HL-60/S4 treated with phorbol 12-myristate 13-acetate at 8.2 ng/mL for 4 days and 3 days (cell line): ENCODE measurements around the gene UQCC5.

Experiments
- in situ Hi-C: fragments of 300-500 bp; cut with MboI; formaldehyde crosslinking; loops from 2 replicates; pipeline ENCODE4 v1.15.0; 2022; ENCODE audit warnings: low sequenced_read_pairs

Gene UQCC5

DNA sequence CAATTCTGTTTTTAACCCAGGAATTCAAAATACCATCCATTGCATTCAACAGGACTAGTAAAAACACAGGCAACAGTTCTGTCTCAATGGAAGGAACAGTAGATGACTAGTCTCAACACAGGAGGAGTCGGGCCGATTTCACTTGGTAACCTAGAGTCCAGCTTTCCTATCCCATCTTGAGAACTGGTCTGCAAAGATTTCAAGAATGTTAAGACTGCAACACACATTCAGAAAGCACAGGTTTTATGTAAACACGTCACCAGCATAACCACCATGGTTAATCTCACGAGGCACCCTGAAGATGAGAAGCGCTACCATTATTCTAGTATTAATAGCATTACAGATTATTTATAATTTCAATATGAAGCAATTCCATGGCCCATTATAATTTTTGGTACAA, 22.0 kb downstream of the UQCC5 start:
- in situ Hi-C loops: no loop called here

DNA sequence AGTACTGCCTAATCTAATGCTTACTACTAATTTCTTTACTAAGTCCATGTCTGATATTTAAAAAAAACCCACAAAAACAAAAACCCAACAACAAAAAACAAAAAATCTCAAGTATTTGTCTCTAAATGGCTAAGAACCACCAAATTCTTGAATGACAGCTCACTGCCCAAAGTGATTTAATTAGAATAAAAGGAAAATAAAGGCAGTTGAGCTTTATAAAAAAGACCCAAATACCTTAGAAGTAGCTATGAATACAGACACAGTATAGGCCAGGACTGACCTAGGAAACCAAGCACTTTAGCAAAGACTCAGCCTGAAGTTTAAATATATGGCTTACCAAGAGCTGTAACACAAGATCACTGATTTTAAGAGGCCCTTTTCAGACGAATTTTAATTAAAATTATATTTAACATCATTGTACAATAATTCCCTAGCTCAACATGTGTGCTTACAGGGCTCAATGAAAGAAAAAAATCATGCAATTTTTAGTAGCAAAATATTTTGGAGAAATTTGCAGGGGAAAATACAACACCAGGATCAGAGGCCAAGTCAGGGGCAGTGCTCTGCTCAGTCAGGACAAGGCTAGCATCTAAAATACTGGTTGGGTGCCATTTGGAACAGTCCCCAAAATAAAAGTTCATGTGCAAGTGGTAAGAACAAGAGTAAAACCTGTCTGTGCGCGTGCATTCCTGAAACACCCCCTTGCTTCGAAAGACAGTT, 24.8 kb downstream of the UQCC5 start:
- in situ Hi-C loops: no loop called here

DNA sequence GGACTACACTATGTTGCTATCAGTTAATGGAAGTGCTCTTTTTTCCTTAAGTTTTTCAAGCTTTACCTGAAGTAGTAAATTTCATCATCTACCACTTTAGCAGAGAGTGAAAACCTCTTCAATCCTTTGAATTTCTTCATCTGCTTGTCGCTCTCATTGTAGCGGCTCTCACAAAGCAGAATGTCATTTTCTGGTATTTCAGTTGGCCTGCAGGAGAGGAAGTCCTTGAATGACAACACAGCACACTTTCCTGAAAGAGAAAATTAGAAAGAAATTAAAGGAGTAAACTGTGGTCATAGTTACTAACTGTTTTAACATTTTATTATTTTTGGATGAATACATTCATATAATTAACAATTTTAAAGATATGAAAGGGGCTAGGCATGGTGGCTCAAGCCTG, 27.6 kb downstream of the UQCC5 start:
- in situ Hi-C loops: no loop called here

DNA sequence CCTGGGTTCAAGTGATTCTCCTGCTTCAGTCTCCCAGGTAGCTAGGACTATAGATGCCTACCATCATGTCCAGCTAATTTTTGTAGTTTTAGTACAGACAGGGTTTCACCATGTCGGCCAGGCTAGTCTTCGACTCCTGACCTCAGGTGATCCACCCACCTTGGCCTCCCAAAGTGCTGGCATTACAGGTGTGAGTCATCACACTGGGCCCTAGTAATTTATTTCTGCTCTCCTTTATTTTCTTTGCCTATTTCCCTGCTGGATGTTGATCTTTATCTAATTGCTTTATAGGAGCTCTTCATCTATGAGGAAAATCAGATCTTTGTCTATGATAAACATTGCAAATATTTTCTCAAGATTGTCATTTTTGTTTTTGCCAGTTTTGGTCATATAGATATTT, 31.7 kb downstream of the UQCC5 start:
- in situ Hi-C loops: no loop called here

DNA sequence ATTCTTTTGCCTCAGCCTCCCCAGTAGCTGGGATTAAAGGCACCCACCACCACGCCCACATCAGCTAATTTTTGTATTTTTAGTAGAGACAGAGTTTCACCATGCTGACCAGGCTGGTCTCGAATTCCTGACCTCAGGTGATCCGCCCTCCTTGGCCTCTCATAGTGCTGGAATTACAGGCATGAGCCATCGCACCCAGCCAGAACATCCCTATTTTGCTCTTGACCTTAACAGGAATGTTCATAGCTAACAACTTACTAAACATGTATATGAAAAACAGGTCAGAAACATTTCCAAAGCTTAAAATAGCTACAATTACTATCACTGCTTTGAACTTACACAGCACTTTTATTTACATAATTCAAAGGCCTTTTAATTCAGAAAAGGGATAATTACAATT, 33.7 kb downstream of the UQCC5 start:
- in situ Hi-C loops: no loop called here

DNA sequence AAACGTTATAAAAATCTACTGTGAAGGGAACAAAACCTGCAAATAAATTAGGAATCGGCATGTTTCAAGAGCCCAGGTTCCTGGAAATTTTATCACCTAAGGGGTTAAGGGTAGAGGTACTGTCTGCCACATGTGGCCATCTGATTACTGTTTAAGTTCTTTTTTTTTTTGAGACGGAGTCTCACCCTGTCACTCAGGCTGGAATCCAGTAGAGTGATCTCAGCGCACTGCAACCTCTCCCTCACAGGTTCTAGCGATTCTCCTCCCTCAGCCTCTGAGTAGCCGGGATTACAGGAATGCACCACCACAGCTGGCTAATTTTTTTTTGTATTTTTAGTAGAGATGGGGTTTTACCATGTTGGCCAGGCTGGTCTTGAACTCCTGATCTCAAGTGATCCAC, 35.8 kb downstream of the UQCC5 start:
- in situ Hi-C loops: no loop called here

DNA sequence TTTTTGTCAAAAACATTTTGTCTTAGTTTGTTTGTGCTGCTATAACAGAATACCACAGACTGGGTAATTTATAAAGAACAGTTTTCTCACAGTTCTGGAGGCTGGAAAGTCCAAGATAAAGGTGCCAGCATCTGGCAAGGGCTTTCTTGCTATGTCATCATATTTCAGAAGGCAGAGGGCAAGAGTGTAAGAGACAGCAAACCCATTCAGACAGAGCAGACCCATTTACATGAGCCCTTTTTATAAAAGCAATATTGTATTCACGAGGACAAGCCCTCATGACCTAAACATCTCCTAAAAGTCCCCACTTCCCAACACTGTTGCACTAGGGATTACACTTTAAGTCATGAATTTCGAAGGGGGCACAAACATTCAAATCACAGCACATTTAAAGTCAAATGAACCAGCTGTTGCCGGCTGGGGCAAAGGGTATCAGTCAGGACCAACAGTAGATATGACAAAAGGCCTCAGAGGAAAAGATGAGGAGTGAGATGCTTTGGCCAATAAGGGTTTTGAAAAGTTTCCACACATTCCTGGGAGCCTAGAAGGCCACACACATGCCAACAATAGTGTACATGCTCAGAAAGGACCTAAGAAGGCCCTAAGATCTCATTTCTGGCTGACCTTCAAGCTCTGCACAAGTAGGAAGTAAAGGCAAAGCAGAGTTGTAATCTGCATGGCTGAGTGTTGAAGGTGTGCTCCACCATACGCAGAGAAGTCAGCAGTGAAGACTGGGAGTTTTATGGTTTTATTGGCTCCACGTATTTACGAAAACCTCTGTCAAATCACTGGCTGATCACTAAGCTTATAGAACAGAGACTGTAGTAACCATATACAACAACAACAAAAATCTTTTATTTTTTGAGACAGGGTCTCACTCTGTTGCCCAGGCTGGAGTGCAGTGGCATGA, 37.9 kb downstream of the UQCC5 start:
- in situ Hi-C loops: no loop called here
